ENCODE data around the gene MAP4.

- TF ChIP-seq YY1 (IDR thresholded peaks at IDR 0.05; ENCODE audit: insufficient read depth, insufficient read length): no peak
- no peak for TF ChIP-seq ZNF274 (IDR thresholded peaks at IDR 0.05; ENCODE audit: low read depth, low read length)
- no peak for TF ChIP-seq SUZ12 (IDR thresholded peaks at IDR 0.05; ENCODE audit: extremely low read depth, insufficient read depth, insufficient read length)
Measured at GRCh38 chr3:48013288-48013980, 2.8 kb downstream of the MAP4 start.

Data from NT2/D1 (cell line).